Testis (tissue), 2 donors: ENCODE results near the gene SCARB1.

Source experiments
- POLR2A ChIP-seq: fragments of 450-650 bp; IDR thresholded peaks from one replicate; pipeline ENCODE4 v1.6.1; 2017; ENCODE audit warnings: antibody characterized with exemption, mild to moderate bottlenecking, moderate library complexity
- TF ChIP-seq, protein P1 (sequence below), 3 experiments: fragments of 450-650 bp in 2 of 3; fragments of 200-600 bp in 1 of 3; sonication (generic) in 1 of 3; IDR thresholded peaks; one replicate each; pipeline ENCODE4 v1.5.1; 2016 to 2019; ENCODE audit warnings: antibody characterized with exemption in 3 of 3, mild to moderate bottlenecking in 2 of 3, moderate library complexity in 1 of 3

DNA sequence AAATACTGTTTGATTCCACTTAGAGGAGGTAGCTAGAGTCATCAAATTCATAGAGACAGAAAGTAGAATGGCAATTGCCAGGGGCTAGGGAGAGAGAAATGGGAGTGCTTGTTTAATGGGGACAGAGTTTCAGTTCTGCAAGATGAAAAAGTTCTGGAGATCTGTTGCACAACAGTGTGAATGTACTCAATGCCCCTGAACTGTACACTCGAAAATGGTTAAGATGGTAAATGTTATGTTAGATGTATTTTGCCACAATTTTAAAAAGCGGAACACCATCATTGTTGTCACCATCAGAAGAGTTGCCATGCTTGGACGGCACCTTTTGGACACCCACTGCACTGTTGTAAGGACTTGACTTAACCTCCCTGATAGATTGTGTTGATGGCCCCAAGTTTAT lies 106.9 kb downstream of the SCARB1 start:
- TF ChIP-seq, protein P1, sequence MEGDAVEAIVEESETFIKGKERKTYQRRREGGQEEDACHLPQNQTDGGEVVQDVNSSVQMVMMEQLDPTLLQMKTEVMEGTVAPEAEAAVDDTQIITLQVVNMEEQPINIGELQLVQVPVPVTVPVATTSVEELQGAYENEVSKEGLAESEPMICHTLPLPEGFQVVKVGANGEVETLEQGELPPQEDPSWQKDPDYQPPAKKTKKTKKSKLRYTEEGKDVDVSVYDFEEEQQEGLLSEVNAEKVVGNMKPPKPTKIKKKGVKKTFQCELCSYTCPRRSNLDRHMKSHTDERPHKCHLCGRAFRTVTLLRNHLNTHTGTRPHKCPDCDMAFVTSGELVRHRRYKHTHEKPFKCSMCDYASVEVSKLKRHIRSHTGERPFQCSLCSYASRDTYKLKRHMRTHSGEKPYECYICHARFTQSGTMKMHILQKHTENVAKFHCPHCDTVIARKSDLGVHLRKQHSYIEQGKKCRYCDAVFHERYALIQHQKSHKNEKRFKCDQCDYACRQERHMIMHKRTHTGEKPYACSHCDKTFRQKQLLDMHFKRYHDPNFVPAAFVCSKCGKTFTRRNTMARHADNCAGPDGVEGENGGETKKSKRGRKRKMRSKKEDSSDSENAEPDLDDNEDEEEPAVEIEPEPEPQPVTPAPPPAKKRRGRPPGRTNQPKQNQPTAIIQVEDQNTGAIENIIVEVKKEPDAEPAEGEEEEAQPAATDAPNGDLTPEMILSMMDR (IDR thresholded peaks at IDR 0.05) = no peak
- no peak for TF ChIP-seq POLR2A
